HG03354 (cell line): ENCODE measurements around the gene CACNA1G.

Experiments used
- ATAC-seq: cut with Tn5 transposase; IDR thresholded peaks from one replicate; pipeline ENCODE4 v1.9.1; 2021; ENCODE audit warnings: mild to moderate bottlenecking; ENCODE audit not compliant: unreplicated experiment, poor library complexity, severe bottlenecking

Gene CACNA1G

GRCh38 chr17:50560185-50560824, at the start of gene CACNA1G:
CACNA1G (plus strand) TSS chr17:50560715; CDS start chr17:50561460, 745 bp downstream.
- peak; percentile 93 for ATAC-seq

- ATAC-seq, result peak; percentile 90
Measured at GRCh38 chr17:50511058-50511457, 49.5 kb upstream of the CACNA1G start.

- no peak for ATAC-seq
Measured at GRCh38 chr17:50513495-50513894, 47.0 kb upstream of the CACNA1G start.

GRCh38 chr17:50514388-50514787, 46.1 kb upstream of the CACNA1G start:
- ATAC-seq, result no peak

- no peak for ATAC-seq
Measured at GRCh38 chr17:50514936-50515702, 45.4 kb upstream of the CACNA1G start.

- ATAC-seq, result no peak
Measured at GRCh38 chr17:50517011-50517410, 43.5 kb upstream of the CACNA1G start.

GRCh38 chr17:50517504-50518383, 42.8 kb upstream of the CACNA1G start:
- no peak for ATAC-seq

- no peak for ATAC-seq
Measured at GRCh38 chr17:50518384-50519023, 42.0 kb upstream of the CACNA1G start.

GRCh38 chr17:50519141-50519834, 41.2 kb upstream of the CACNA1G start:
- ATAC-seq, result no peak

- no peak for ATAC-seq
Measured at GRCh38 chr17:50520483-50520882, 40.0 kb upstream of the CACNA1G start.

- ATAC-seq, result no peak
Measured at GRCh38 chr17:50521514-50521913, 39.0 kb upstream of the CACNA1G start.

- ATAC-seq, result no peak
Measured at GRCh38 chr17:50522766-50523165, 37.7 kb upstream of the CACNA1G start.

GRCh38 chr17:50523208-50523607, 37.3 kb upstream of the CACNA1G start:
- no peak for ATAC-seq

- no peak for ATAC-seq
Measured at GRCh38 chr17:50524838-50525237, 35.7 kb upstream of the CACNA1G start.

- no peak for ATAC-seq
Measured at GRCh38 chr17:50527155-50527762, 33.3 kb upstream of the CACNA1G start.

- no peak for ATAC-seq
Measured at GRCh38 chr17:50527949-50528474, 32.5 kb upstream of the CACNA1G start.

GRCh38 chr17:50529849-50530248, 30.7 kb upstream of the CACNA1G start:
- ATAC-seq, result no peak

GRCh38 chr17:50531428-50532025, 29.0 kb upstream of the CACNA1G start:
- ATAC-seq, result no peak
